Epidermal melanocyte (primary cell): ENCODE measurements around the gene CDK9.
A peak's percentile ranks its signal among the peaks of the same experiment; 100 is the strongest.
"Not testable (repeated sequence)": the region's sequence is repeated elsewhere in the genome, so short reads cannot be mapped to it uniquely, and the experiment has no call there.

Experiments
- DNase-seq: peaks from one replicate; pipeline ENCODE4 v3.0.0; 2011; ENCODE audit warnings: low spot score; ENCODE audit not compliant: insufficient read length

CDK9 gene

GRCh38 chr9:127779136-127779981, 6.5 kb upstream of the CDK9 start:
- DNase-seq = no peak

- no peak for DNase-seq
These were observed 5.5 kb upstream of the CDK9 start for GRCh38 chr9:127780126-127780885.

GRCh38 chr9:127780909-127781308, 4.9 kb upstream of the CDK9 start:
- DNase-seq = not testable (repeated sequence)

- no peak for DNase-seq
These were observed 4.0 kb upstream of the CDK9 start for GRCh38 chr9:127781806-127782205.

- no peak for DNase-seq
These were observed 2.5 kb upstream of the CDK9 start for GRCh38 chr9:127783111-127784008.

GRCh38 chr9:127785023-127785932, 556 bp upstream of the CDK9 start:
- DNase-seq = peak; percentile 97

GRCh38 chr9:127786773-127787104, 905 bp downstream of the CDK9 start:
- no peak for DNase-seq

GRCh38 chr9:127788337-127789011, 2.6 kb downstream of the CDK9 start:
- DNase-seq = no peak

- no peak for DNase-seq
These were observed 3.3 kb downstream of the CDK9 start for GRCh38 chr9:127789179-127789578.

GRCh38 chr9:127790094-127790855, 4.4 kb downstream of the CDK9 start:
- no peak for DNase-seq

GRCh38 chr9:127791085-127791484, 5.3 kb downstream of the CDK9 start:
- DNase-seq = no peak

GRCh38 chr9:127792417-127793031, 6.7 kb downstream of the CDK9 start:
- no peak for DNase-seq

- no peak for DNase-seq
These were observed 7.4 kb downstream of the CDK9 start for GRCh38 chr9:127793093-127793708.

GRCh38 chr9:127794001-127794791, 8.4 kb downstream of the CDK9 start:
- DNase-seq = no peak

- no peak for DNase-seq
These were observed 10.5 kb downstream of the CDK9 start for GRCh38 chr9:127796225-127796813.

GRCh38 chr9:127796852-127797370, 11.1 kb downstream of the CDK9 start:
- no peak for DNase-seq

GRCh38 chr9:127801955-127802575, 16.2 kb downstream of the CDK9 start:
- DNase-seq = no peak
